HG03378 (cell line): ENCODE data around the gene STX18.
"Not testable (repeated sequence)": the region's sequence is repeated elsewhere in the genome, so short reads cannot be mapped to it uniquely, and the experiment has no call there.

Source experiments
- ATAC-seq: cut with Tn5 transposase; IDR thresholded peaks from one replicate; pipeline ENCODE4 v1.9.1; 2021; ENCODE audit warnings: mild to moderate bottlenecking, moderate library complexity; ENCODE audit not compliant: unreplicated experiment

Gene STX18

DNA sequence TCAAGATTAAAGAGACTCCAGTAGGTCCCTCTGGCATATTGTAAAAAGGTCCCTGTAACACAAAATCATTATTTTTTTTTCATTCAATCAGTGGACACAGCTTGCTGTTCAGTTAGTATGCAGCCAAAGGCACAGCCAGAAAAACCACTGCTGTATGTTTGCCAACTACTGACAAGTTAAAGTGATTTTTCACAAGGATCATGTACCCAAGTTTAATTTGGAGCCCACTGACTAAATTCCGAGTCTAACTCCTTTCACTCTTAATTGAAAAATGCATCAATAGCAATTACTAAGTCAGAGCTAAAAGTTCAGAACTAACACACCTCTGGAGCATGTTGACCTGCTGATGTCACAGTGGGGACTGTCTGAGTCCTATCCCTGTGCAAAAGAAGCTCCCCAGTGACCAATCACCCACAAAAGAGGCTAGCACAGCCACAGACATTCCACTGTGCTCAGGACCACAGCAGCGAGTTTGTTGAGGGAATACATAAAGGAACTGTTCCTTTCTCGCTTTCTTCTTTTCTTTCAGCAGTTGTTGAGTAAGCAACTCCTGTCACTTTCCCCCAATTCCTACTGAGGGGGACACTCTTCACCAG is 60.4 kb downstream of the STX18 start:
- ATAC-seq = no peak

DNA sequence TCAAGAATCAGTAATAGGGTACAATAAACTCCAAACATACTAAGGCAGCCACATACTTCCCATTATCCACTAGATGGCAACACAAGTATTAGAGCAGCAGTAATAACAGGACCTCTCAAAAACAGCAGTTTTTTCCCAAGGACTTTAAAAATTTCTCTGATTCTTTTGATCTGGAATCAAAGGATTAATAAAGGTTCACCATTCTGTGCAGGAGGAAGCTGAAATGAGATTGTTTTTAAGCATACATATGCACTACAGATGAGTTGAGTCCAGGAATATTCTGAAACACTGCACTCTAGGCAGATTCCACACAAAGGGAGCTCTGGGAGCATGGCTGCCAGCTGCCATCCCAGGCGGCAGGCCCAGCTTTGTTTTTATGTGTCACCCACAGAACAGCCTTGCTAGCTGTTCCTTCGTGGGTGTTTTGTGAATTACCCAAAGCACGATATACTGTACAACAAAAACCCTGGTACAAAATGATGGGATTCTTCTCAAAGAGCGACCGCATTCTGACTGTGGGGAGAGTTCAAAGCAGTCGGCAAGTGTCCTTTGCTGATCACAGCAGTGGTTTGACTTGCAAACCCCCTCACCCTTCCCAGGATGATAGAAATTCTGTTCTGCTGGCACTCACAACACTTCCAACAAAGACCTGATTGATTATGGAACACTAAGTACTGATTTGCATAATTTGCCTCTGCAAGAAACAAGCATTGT is 61.0 kb downstream of the STX18 start:
- no peak for ATAC-seq

- no peak for ATAC-seq
These were observed 61.6 kb downstream of the STX18 start for GRCh38 chr4:4480205-4480604.

GRCh38 chr4:4479366-4479765 is 62.5 kb downstream of the STX18 start:
- no peak for ATAC-seq

GRCh38 chr4:4477796-4478195 is 64.1 kb downstream of the STX18 start:
- no peak for ATAC-seq

DNA sequence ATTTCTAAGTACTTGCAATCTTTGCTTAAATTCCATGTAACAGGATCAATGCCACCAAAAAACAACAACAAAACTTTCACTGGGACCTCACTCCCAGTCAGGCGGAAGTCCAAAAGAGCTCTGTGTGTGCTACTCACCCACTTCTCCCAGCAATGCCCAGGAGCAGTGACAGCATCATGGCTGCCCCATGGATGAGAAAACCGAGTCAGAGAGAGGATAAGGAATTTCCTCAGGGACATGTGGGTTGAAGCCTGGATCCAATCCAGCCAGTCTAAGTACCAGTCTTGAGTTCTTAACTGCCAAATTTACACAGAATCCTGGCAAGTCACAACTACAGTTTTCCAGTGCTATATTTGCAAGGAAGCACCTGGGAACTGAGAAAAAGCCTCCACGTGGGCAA is 64.5 kb downstream of the STX18 start:
- ATAC-seq = no peak

DNA sequence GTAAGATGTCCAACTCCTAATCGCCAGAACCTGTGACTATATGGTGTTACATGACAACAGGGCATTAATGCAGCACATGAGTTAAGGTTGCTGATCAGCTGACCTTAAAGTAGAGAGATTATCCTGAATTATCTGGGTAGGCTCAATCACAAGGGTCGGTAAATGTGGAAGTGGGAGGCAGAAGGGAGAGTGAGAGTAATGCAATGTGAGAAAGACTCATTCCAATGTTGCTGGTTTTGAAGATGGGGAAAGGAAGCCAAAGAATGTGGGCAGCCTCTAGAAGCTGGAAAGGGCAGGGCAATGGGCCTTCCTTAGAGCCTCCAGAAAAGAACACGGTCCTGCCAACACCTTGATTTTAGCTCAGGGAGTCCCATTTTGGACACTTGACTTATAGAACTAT is 67.4 kb downstream of the STX18 start:
- ATAC-seq = no peak

DNA sequence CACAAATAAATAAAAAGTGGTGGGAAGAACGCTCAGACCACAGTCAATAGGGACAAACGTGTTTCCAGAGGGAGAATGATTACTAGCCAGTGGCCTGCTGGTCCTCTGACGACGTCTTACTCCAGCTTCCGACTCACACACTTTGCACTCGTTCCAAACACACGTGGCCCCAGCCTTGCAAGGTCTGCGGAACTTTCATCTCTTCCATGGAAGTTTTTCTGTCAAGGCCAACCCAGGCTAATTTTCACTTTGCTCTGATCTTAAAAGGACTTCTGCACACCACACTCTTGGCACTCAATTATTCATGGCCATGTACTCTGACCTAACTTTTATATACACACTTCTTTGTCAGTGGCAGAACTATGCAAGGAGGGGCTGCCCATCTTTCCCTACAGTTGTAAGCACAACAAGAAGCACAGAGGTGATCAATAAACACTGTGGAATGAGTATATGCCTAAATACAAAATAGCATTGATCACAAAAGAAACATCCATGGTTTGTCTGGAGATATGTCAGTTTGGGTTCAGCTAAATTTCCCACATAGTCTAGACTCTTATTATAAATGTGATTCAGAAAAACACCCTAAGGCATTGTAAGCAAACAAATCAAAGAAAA is 69.4 kb downstream of the STX18 start:
- no peak for ATAC-seq

DNA sequence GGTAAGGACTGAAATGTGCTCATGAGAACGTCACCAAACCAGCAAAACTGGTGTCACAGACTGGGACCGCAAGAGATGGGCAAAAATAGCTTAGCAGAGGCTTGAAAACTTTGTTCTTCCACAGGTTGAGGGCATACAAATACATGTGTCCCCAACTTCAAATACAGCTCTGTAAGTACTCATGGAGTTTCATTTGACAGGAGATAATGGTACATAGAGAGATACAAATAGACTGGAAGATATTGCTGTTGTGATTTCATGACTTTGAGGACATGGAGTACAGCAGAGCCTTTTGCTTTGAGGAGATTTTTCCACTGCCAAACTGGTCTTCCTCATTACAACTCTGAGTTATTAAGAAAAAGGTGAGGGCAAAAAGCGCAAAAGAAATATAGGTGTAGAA is 70.7 kb downstream of the STX18 start:
- ATAC-seq = no peak

DNA sequence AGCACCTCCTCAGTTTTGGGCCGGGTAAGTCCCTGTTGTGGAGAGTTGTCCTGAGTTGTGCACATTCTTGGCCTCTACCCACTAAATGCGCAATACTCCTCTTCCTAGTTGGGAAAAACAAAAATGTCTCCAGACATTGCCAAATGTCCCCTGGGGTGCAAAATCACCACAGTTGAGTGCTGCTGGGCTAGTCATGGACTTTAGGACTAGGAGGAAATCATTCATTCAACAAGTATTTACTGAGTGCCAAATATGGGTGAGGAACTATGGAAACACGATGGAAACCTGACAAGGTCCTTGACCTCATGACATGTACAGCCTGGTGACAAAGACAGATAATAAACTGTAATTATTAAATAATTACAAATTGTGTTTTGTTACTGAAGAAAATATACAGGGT is 71.6 kb downstream of the STX18 start:
- ATAC-seq = no peak

DNA sequence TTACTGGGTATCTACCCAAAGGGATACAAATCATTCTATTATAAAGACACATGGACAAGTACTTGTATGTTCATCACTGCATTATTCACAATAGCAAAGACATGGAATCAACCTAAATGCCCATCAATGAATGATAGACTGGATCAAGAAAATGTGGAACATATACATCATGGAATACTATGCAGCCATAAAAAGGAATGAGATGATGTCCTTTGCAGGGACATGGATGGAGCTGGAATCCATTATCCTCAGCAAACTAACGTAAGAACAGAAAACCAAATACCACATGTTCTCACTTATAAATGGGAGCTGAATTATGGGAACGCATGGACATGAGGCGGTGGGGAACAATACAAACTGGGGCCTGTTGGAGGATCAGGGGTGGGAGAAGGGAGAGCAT is 76.6 kb downstream of the STX18 start:
- not testable (repeated sequence) for ATAC-seq

GRCh38 chr4:4462970-4463369 is 78.9 kb downstream of the STX18 start:
- no peak for ATAC-seq

DNA sequence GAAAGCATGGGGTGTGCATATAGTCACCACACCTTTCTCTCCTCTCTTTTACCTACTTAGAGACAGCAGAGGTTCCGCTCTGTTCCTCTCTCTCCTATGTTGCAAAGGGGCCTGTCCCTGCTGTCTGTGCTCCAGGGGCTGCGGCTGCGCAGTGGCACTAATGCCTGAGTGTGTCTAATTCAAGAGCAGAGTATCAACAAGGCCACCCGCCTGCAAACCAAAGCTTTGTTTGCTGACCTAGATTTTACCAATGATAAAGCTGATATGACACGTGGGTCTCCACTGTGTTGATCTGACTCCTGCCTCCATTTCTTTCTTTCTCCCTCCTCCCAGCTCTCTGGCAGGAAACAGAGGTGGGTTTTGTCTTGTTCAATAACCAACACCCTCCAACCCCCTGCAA is 80.0 kb downstream of the STX18 start:
- ATAC-seq = no peak

- ATAC-seq = no peak
These were observed 80.7 kb downstream of the STX18 start for GRCh38 chr4:4461178-4461577.

GRCh38 chr4:4460759-4461158 is 81.1 kb downstream of the STX18 start:
- ATAC-seq = no peak

GRCh38 chr4:4459181-4459580 is 82.7 kb downstream of the STX18 start:
- ATAC-seq = no peak

DNA sequence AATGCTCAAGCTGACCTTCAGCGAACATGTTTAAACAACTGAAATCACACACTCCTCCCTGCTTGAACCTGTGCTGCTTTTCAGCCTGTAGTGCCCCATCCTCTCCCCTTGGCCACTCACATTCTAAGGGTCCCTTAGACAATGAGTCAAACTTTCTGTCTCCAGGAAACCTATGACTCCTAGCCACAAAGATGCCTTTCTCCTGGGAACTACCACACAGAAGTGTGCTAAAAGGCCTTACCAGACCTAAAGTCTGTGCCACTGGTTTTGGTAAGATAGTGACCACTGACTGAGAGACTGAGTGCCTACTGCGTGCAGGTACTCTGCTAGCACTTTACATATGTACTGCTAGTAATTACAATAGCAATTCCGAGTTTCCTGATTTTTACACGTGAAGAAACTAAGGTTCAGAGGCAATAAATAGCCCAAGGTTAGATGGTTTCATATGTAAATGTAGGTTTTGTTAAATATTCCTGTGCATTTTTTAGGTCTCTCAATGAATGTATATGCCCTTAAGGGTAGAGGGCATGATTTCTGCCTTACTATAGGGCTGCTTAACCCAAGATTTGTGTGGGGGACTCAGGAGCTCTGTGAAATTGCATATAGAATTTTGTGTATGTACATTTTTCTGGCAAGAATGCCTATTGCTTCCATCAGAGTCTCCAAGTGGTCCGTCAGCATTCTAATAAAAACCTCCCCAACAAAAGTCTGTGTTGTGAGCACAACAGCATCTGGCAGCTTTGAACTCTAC is 83.9 kb downstream of the STX18 start:
- ATAC-seq = no peak

DNA sequence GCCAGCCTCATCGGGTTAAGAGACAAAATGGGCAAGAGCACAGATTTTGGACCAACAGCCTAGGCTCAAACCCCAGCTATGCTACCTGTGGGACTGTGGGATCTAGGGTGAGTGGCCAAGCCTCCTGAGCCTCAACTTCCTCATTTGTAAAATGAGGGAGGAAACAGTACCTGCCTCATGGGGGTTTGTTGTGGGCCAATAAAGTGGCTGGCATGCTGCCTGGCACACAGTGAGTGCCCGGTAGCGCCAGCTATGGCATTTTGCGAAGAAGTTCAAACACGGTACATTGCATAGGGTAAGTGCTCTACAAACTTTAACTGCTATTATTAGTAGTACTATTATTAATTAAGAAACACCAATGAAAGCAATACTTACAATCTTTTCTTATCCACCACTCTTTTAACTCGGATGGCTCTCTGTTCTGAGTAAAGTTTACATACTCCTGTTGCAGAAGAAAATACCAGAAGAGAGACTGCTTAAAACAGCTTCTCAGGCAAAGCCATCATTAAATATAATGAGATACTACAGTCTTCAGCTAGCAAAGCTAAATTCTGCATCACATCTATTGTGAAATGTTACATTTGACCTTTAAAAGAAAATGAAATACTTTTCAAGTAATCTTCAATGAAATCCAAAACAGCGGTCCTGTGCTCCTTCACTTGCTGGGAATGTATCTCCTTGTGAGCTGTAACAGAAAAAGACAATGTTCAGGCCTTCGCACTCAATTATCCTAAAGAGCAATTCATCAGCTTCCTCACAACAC is 84.9 kb downstream of the STX18 start:
- ATAC-seq = no peak

DNA sequence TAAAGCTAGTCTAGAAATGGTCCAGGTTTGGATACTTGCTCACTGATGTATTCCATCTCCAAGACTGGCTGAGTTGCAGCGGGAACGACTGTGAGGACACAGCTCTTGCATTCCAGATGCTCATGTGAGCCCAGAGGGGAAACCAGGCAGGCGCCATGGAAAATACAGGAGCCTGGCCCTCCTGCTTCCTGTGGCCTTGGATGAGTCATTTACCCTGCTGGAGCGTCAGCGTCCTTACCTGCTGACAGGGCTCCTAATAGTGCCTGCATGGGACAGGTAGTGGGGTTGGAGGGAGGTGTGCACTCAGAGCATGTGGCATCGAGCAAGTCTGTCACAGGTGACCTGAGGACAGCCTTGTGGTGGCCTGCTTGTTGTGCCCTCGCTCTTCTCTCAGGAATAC is 85.5 kb downstream of the STX18 start:
- no peak for ATAC-seq

GRCh38 chr4:4455210-4455865 is 86.5 kb downstream of the STX18 start:
- ATAC-seq = peak; percentile 86

DNA sequence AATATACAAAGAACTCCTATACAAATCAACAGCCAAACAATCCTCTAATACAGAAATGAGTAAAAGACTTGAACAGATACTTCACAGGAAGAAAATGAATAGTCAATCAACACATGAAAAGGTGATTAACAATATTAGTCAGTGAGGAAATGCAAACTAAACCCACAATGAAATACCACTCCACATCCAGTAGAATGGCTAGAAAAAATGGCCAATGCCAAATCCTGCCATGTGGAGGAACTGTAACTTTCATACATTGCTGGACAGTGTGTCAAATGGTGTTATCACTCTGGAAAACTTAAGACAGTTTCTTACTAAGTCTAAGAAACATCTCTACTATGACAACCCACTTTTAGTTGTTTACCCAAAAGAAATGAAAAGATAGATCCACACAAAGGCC is 95.4 kb downstream of the STX18 start:
- no peak for ATAC-seq
